Panc1 (cell line): ENCODE measurements around the gene MAGEA11.
"Not testable (repeated sequence)": the region's sequence is repeated elsewhere in the genome, so short reads cannot be mapped to it uniquely, and the experiment has no call there.

Experiments used
- CTCF ChIP-seq: fragments of 450-650 bp; IDR thresholded peaks from 2 replicates; pipeline ENCODE4 v1.5.1; 2017; ENCODE audit warnings: mild to moderate bottlenecking
- POLR2AphosphoS5 ChIP-seq: IDR thresholded peaks from 2 replicates; pipeline ENCODE4 v1.6.1; 2012; ENCODE audit warnings: mild to moderate bottlenecking, low read depth, low read length, moderate library complexity
- SIN3A ChIP-seq: IDR thresholded peaks from 2 replicates; pipeline ENCODE4 v1.6.1; 2012; ENCODE audit warnings: low read depth, mild to moderate bottlenecking, low read length, moderate library complexity, borderline replicate concordance; ENCODE audit not compliant: insufficient read depth
- TCF7L2 ChIP-seq: IDR thresholded peaks from 2 replicates; pipeline ENCODE4 v1.6.1; 2011; ENCODE audit warnings: mild to moderate bottlenecking, low read depth, low read length, inconsistent platforms

- TF ChIP-seq CTCF, POLR2AphosphoS5, SIN3A, TCF7L2: not testable (repeated sequence)
These were observed 30.4 kb downstream of the MAGEA11 start for GRCh38 chrX:149742269-149742668.
